ENCODE results near the gene NPHP4. TPM values are rescaled to one million over a fixed set of nuclear protein-coding genes. Genes with fewer than 3 reads are reported as not detected.

The NPHP4 gene
- polyA plus RNA-seq, 1 of the 3 experiments (the other 2 are of a cell fraction), result 7.0 TPM

DNA sequence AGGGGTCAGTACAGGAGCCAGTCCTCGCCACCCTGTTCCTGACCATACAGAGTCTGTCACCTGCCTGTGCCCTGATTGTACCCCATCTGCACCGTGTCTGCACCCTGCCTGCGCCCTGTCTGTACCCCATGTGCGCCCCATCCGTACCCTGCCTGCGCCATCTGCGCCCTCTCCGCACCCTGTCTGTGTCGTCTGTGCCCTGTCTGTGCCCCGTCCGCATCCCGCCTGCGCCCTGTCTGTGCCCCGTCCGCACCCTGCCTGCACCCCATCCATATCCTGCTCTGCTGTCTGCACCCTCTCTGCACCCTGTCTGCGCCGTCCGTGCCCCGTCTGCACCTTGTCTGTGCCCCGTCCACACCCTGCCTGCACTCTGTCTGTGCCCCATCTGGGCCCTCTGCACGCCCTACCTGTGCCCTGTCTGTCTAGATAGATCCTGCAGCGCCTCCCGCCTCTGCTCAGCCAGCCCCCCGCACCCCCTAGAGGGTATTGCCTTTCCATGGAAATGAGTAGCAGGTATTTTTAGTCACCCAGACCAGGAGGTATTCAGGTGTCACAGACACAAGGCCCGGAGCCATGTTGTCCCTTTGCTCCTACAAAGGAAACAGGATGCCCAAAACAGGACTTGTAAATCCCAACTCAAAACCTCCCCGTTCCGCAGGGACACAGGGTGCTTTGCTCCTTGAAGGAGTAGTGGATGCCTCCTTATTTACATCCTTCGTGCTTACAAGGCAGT, 7.7 kb upstream of the NPHP4 start (continued):
- TF ChIP-seq SMC3 (IDR thresholded peaks at IDR 0.05; ENCODE audit: low read depth, low read length) (no peak), RXRA (IDR thresholded peaks at IDR 0.05; ENCODE audit: borderline replicate concordance, low read depth) (no peak)

GRCh38 chr1:5998906-5999301, 6.7 kb upstream of the NPHP4 start:
- H2AFZ ChIP-seq (ENCODE audit: low read depth), result no peak overlapping the region
- POLR2A ChIA-PET, result no interaction called here
- H4K20me1 ChIP-seq (ENCODE audit: insufficient read depth), result no peaks in the 10 kb centered on the region
- no peaks in the 10 kb centered on the region for H3K9me2 ChIP-seq
- no peak overlapping the region for H3K9ac ChIP-seq
- H3F3A ChIP-seq (replicated peaks; ENCODE audit: insufficient read depth), result no peaks in the 10 kb centered on the region
- no peak overlapping the region for H3K4me2 ChIP-seq
- CTCF ChIA-PET, result interaction anchor here (0.9 to 1.4 kb wide), 2 partner anchors 35 to 247 kb away, joined by 3 to 7 read pairs; no protein-coding TSS in a partner anchor
- no peak for TF ChIP-seq GATA2 (CRISPR knock-in tag; IDR thresholded peaks at IDR 0.05)
- TF ChIP-seq YY1 (IDR thresholded peaks at IDR 0.05; ENCODE audit: low read depth), result no peak
- no peak for TF ChIP-seq NRF1 (IDR thresholded peaks at IDR 0.05; ENCODE audit: low read depth, low read length)
- no peak for TF ChIP-seq USF2 (IDR thresholded peaks at IDR 0.05; ENCODE audit: borderline replicate concordance, low read depth, low read length)
- TF ChIP-seq CTCF (IDR thresholded peaks at IDR 0.05), result no peak
- TF ChIP-seq TCF12 (IDR thresholded peaks at IDR 0.05), result no peak
- H3K9me3 ChIP-seq, result no peaks in the 10 kb centered on the region
- no peak for DNase-seq
- H3K79me2 ChIP-seq (ENCODE audit: insufficient read depth), result no peaks in the 10 kb centered on the region
- H3K4me3 ChIP-seq (ENCODE audit: low read depth in 2 of 2, low read length in 1 of 2), result no peak overlapping the region
- H3K27ac ChIP-seq (ENCODE audit: low read depth in 2 of 2, low read length in 1 of 2), result no peak overlapping the region
- peaks cover 0 to 47% of the 10 kb centered on the region in 2 experiments; a peak in 1 of 4 replicates for H3K4me1 ChIP-seq (ENCODE audit: control insufficient read depth in 1 of 2, insufficient read depth in 2 of 2, low read depth in 1 of 2, low read length in 1 of 2)
- WGBS (ENCODE audit: low lambda C conversion rate), result 89% methylated on average over 17 of the region's 19 CpGs
- H3K36me3 ChIP-seq (replicated peaks in 1 of 2; ENCODE audit: control insufficient read depth in 1 of 2, insufficient read depth in 2 of 2, low read length in 1 of 2), result no peaks in the 10 kb centered on the region
- H3K27me3 ChIP-seq (ENCODE audit: insufficient read depth), result no peaks in the 10 kb centered on the region

DNA sequence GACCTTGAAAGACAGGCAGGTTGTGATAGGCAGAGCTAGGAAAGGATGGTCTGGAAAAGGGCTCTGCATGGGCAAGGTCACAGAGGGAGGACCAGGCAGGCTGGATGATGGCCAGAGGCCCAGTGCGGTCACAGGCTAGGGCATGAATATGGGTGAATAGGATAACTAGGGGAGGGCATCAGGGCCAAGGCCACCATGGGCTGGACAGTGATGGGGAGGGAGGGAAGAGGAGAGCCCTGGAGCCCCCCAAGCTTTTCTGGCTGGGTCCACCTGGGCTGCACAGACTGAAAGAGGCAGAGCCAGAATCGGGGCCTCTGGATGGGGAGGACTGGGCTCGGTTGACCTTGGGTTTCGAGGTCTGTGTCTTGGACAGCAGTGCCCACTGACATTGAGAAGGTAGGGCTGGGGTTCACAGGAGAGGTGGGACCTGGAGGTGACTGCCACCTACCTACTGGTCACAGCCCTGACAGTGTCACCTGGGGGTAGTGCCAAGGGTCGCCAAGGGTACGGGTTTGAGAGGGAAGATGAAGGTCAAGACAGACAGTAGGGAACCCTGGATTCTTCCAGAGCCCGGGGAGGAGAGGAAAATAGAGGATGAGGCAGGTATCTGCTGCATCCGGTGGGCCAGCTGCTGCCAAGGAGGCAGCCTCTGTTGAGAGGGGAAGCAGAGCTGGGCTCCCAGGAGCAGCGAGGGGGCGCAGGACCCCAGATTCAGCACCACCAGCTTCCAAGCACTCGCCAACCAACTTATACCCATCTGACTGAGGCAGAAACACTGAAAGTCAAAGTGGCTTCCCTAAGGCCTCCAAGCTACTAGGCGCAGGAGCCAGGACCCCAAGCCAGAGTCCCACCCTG, 6.1 kb upstream of the NPHP4 start:
- TF ChIP-seq EZH2phosphoT487 (IDR thresholded peaks at IDR 0.05; ENCODE audit: borderline replicate concordance, low read depth) (no peak), FOXM1 (IDR thresholded peaks at IDR 0.05; ENCODE audit: low read depth) (no peak), RAD21 (IDR thresholded peaks at IDR 0.05; ENCODE audit: low read length) (no peak), USF1 (IDR thresholded peaks at IDR 0.05; ENCODE audit: borderline replicate concordance, low read depth) (no peak), CHD2 (IDR thresholded peaks at IDR 0.05; ENCODE audit: low read length, partially characterized antibody) (no peak), GABPA (IDR thresholded peaks at IDR 0.05; ENCODE audit: low read depth) (no peak), NFIC (IDR thresholded peaks at IDR 0.05; ENCODE audit: borderline replicate concordance) (no peak), EP300 (IDR thresholded peaks at IDR 0.05; ENCODE audit: borderline replicate concordance in 1 of 2, low read depth in 1 of 2, low read length in 1 of 2) (no peak), POLR2AphosphoS5 (IDR thresholded peaks at IDR 0.05; ENCODE audit: low read depth, low read length) (no peak)
- TF ChIP-seq, protein P1, sequence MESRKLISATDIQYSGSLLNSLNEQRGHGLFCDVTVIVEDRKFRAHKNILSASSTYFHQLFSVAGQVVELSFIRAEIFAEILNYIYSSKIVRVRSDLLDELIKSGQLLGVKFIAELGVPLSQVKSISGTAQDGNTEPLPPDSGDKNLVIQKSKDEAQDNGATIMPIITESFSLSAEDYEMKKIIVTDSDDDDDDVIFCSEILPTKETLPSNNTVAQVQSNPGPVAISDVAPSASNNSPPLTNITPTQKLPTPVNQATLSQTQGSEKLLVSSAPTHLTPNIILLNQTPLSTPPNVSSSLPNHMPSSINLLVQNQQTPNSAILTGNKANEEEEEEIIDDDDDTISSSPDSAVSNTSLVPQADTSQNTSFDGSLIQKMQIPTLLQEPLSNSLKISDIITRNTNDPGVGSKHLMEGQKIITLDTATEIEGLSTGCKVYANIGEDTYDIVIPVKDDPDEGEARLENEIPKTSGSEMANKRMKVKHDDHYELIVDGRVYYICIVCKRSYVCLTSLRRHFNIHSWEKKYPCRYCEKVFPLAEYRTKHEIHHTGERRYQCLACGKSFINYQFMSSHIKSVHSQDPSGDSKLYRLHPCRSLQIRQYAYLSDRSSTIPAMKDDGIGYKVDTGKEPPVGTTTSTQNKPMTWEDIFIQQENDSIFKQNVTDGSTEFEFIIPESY (IDR thresholded peaks at IDR 0.05; ENCODE audit: borderline replicate concordance, low read depth), result no peak
- WGBS (ENCODE audit: low lambda C conversion rate), result 94% methylated on average over 6 of the region's 12 CpGs
- Histone ChIP-seq H3K27me3 (ENCODE audit: insufficient read depth) (no peaks in the 10 kb centered on the region), H3K4me3 (ENCODE audit: low read depth in 2 of 2, low read length in 1 of 2) (no peak overlapping the region), H3K9ac (no peak overlapping the region), H3K9me2 (no peaks in the 10 kb centered on the region), H3K27ac (ENCODE audit: low read depth in 2 of 2, low read length in 1 of 2) (no peak overlapping the region), H3K9me3 (no peaks in the 10 kb centered on the region), H3K36me3 (replicated peaks in 1 of 2; ENCODE audit: control insufficient read depth in 1 of 2, insufficient read depth in 2 of 2, low read length in 1 of 2) (no peaks in the 10 kb centered on the region), H2AFZ (ENCODE audit: low read depth) (no peak overlapping the region), H3K4me2 (no peak overlapping the region), H4K20me1 (ENCODE audit: insufficient read depth) (no peaks in the 10 kb centered on the region), H3K4me1 (ENCODE audit: control insufficient read depth in 1 of 2, insufficient read depth in 2 of 2, low read depth in 1 of 2, low read length in 1 of 2) (peaks cover 0 to 53% of the 10 kb centered on the region in 2 experiments; a peak in 1 of 4 replicates), H3K79me2 (ENCODE audit: insufficient read depth) (no peaks in the 10 kb centered on the region), H3F3A (replicated peaks; ENCODE audit: insufficient read depth) (no peaks in the 10 kb centered on the region)
- ChIA-PET POLR2A (no interaction called here), CTCF (interaction anchor here (0.9 to 1.6 kb wide), 3 partner anchors 18 to 248 kb away, joined by 3 to 7 read pairs (median 4); no protein-coding TSS in a partner anchor)
- no peak for DNase-seq
